Middle frontal gyrus (tissue), 1 donor: ENCODE measurements around the gene OR3A2.
"Not testable (repeated sequence)": the region's sequence is repeated elsewhere in the genome, so short reads cannot be mapped to it uniquely, and the experiment has no call there.

Experiments used
- DNase-seq: peaks from one replicate; pipeline ENCODE4 v3.0.0-alpha.2; 2015; ENCODE audit warnings: low spot score; ENCODE audit errors: extremely low spot score

The OR3A2 gene

GRCh38 chr17:3385869-3386816 is at the start of gene OR3A2:
OR3A2 (minus strand) TSS chr17:3386308.
- no peak for DNase-seq

DNA sequence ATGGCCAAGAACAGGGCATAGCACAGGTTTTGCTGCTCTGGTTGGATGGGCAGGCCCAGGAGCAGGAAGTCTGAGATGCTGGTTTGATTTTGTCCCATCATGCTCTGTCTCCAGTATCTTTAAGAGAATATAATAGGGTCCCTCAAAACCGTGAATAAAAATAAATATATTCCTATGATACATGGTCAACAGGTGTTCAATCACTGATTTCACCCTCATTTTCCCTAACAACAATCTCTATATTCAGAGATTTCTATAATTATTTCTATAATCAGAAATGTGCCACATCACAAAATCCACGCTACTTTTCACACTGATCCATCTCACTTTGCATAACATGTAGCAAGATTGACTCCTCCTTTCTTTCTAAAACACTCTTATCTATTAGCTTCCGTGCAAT is 47.6 kb upstream of the OR3A2 start, which contains the start of gene OR1E2:
OR1E2 (minus strand) TSS at position 101 of the 400 bp plus-strand sequence; CDS start at position 101, 0 bp downstream.
- no peak for DNase-seq

DNA sequence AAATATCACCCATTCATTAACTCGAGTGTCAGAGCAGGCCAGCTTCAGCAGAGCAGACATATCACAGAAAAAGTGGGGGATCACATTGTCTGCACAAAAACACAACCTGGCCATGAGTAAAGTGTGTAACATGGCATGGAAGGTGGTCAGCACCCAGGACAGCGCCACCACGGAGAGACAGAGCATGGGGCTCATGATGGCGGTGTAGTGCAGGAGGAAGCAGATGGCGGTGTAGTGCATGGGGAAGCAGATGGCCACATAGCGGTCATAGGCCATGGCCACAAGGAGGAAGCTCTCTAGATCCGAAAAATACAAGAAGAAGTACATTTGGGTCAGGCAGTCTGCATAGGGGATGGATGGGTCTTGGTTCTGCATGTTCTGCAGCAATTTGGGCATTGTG is 47.1 kb upstream of the OR3A2 start:
- not testable (repeated sequence) for DNase-seq

DNA sequence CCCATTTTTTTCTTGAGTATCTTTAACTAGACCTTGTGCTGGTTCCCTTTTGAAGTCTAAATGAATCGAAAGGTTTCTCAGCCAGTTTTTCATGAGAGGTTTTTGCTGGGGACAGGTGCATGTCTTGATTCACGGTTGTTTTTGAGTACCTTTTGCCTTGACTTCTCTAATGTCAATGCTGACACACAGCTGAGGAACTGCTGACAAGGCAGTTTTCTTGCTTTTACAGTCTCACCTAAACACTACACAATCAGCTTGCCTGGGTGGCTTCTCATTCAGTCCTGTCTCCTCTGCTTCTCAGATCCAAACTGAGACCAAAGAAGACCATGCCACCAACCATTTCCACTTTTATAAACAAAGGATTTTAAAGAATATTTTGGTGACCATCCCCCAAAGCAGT is 32.1 kb upstream of the OR3A2 start:
- no peak for DNase-seq

GRCh38 chr17:3415610-3416009 is 29.5 kb upstream of the OR3A2 start:
- DNase-seq: no peak

DNA sequence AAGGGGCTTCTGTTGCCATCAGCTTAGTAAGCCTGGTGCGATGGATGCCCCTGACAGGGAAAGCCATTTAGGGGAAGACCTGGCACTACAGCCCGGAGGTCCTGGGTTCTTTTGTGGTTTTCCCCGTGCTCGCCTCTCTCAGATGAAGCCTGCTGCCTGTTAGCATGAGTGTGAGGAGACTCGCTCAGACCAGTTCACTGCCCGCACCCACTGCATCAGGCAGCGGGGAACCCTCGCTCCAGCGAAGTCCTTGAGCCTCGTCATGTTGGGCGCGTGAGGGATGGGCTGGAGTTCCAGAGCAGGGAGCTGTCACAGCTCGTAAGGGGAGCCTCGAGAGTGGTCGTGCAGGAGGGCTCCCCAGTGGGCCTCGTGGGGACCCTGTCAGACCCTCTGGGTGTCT is 26.1 kb upstream of the OR3A2 start:
- not testable (repeated sequence) for DNase-seq

GRCh38 chr17:3411070-3411469 is 25.0 kb upstream of the OR3A2 start, which contains the start of gene OR3A3:
OR3A3 (plus strand) TSS chr17:3411370.
- DNase-seq: no peak

DNA sequence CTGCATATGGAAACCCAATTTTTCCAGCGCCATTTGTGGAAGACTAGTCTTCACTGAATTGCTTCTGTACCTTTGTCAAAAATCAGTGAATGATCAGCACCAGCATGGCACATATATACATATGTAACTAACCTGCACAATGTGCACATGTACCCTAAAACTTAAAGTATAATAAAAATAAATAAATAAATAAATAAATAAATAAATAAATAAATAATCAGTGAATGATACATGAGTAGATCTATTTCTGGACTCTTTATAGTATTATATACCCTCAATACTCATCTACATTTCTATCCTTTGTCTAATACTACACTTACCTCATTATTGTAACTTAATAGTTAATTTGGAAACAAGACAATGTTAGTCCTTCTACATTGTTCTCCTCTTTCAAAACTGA is 17.7 kb upstream of the OR3A2 start:
- DNase-seq: not testable (repeated sequence)

DNA sequence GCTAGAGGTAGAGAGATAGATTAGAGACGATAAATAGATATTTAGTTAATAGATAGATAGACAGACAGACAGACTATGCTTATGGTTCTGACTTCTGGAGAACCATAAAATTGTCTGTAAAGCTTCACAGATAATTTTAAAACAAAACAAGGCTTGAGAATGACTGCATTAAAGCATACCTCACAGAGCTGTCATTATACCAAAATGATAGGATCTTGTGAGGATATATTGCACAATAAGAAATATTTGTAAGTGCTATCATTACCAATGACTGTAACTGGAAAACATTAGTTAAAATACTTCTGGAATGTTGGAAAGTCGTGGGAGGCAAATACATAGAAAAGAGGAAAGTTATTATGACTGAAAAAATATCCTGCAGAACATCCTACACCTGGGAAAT is 15.7 kb upstream of the OR3A2 start:
- no peak for DNase-seq

- no peak for DNase-seq
Observed at GRCh38 chr17:3400055-3400454, 13.9 kb upstream of the OR3A2 start.

DNA sequence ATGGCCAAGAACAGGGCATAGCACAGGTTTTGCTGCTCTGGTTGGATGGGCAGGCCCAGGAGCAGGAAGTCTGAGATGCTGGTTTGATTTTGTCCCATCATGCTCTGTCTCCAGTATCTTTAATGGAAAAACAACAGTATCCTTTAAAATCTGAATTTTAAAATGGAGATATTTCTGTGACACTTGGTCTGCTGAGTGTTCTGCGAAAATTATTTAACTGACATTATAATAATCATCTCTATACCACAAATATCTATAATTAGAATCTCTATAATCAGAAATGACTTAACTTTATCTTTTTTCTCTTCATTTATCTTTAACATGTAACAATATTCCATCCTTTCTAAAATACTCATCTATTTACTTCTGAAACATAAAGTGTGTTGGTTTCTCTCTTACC is 12.2 kb upstream of the OR3A2 start, which contains the start of gene OR1E1:
OR1E1 (minus strand) TSS at position 101 of the 400 bp plus-strand sequence; CDS start at position 101, 0 bp downstream.
- no peak for DNase-seq

- not testable (repeated sequence) for DNase-seq
Observed at GRCh38 chr17:3397801-3398200, 11.7 kb upstream of the OR3A2 start.

GRCh38 chr17:3389791-3390190 is 3.7 kb upstream of the OR3A2 start:
- DNase-seq: no peak

GRCh38 chr17:3381957-3382356 is 4.2 kb downstream of the OR3A2 start:
- DNase-seq: no peak

- no peak for DNase-seq
Observed at GRCh38 chr17:3378321-3378720, 7.8 kb downstream of the OR3A2 start.

GRCh38 chr17:3371167-3371566 is 14.9 kb downstream of the OR3A2 start:
- not testable (repeated sequence) for DNase-seq

- not testable (repeated sequence) for DNase-seq
Observed at GRCh38 chr17:3342782-3343181, 43.3 kb downstream of the OR3A2 start.

DNA sequence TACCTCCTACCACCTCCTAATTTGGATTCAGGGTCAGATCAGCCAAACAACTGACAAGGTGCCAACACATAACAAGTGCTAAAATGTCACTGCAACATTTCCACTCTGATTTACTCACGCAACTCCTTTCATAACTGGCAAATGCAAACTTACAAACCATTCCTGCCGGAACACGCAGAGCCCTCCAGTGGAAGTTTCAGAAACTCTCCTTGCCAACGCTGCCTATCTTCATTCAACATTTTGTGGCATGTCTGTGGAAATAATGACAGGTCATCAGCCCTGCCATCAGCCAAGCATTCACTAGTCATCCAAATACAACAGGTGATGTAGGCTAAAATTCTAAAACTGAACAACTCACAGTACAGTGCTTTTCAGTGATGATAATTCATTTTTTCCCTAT is 50.2 kb downstream of the OR3A2 start:
- no peak for DNase-seq

GRCh38 chr17:3318336-3318735 is 67.8 kb downstream of the OR3A2 start:
- DNase-seq: no peak

- DNase-seq: no peak
Observed at GRCh38 chr17:3316836-3317235, 69.3 kb downstream of the OR3A2 start.

GRCh38 chr17:3308603-3309002 is 77.5 kb downstream of the OR3A2 start:
- DNase-seq: no peak

DNA sequence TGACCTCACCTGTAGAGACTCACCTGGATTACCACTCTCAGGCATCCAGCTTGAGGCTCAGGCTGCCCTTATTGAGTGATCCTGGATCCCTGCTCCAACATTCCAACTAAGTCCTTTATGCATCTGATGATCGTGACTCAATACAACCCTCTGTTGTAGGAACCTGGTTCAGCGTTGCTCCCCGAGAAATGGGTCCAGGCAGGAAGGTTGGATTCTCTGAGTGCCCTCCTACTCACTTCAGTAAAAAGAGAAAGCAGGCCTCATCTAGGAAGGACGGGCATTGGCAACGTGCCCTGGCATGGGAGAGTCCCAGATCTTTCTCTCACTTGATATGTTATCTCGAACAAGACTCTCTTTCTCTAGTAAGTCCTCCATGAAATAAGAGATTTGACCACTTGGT is 87.8 kb downstream of the OR3A2 start, which contains the start of gene OR3A1:
OR3A1 (minus strand) TSS at position 101 of the 400 bp plus-strand sequence. CDS start 5,778 bp downstream, outside the sequence.
- DNase-seq: no peak

GRCh38 chr17:3295632-3296031 is 90.5 kb downstream of the OR3A2 start:
- no peak for DNase-seq
